GM18517 (cell line): ENCODE results near the gene REEP1.
"Not testable (repeated sequence)": the region's sequence is repeated elsewhere in the genome, so short reads cannot be mapped to it uniquely, and the experiment has no call there.

Experiments
- ATAC-seq: cut with Tn5 transposase; IDR thresholded peaks from one replicate; pipeline ENCODE4 v1.9.1; 2021; ENCODE audit warnings: mild to moderate bottlenecking, moderate library complexity; ENCODE audit not compliant: unreplicated experiment

The REEP1 gene

DNA sequence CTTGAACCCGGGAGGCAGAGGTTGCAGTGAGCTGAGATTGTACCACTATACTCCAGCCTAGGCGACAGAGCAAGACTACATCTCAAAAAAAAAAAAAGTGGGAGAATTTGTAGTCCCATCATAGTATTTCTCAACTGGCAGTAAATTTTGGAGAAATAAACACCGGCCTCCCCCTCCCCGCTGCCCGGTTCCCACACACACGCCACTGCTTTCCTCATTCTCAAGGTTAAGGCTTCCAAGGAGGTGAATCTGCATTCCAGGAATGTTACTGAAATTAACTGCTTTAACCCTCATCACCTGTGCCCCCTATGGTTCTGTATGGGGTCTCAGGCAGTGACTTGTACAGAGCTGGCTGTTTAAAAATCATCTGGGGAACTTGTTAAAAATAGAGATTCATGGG, 88.2 kb downstream of the REEP1 start:
- ATAC-seq, result no peak

DNA sequence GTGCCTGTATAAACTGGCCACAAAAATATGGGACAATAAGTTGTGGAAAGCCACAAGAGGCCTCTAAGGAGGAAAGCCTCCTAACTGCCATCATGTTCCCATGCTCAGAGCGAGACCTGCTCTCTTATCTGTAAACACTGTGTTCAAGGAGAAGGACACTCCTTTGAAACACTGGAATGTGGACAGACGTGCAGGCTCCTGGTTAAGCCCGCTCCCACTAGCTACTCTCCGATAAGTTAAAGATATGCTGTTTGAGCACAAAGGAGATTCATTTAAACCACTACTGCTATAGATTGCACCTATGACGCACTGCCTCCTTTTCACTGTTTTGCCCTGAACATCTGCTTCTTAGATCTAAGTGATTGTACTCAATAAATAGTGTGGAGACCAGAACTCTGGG, 92.2 kb downstream of the REEP1 start:
- ATAC-seq, result not testable (repeated sequence)

DNA sequence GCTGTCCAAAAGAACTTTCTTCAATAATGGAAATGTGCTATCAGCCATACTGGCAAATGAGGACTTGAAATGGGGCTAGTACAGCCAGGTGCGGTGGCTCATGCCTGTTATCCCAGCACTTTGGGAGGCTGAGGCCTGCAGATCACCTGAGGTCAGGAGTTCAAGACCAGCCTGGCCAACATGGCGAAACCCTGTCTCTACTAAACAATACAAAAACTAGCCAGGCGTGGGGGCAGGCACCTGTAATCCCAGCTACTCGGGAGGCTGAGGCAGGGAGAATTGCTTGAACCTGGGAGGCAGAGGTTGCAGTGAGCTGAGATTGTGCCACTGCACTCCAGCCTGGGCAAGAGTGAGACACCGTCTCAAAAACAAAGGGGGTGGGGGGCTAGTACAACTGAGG, 92.6 kb downstream of the REEP1 start:
- not testable (repeated sequence) for ATAC-seq

DNA sequence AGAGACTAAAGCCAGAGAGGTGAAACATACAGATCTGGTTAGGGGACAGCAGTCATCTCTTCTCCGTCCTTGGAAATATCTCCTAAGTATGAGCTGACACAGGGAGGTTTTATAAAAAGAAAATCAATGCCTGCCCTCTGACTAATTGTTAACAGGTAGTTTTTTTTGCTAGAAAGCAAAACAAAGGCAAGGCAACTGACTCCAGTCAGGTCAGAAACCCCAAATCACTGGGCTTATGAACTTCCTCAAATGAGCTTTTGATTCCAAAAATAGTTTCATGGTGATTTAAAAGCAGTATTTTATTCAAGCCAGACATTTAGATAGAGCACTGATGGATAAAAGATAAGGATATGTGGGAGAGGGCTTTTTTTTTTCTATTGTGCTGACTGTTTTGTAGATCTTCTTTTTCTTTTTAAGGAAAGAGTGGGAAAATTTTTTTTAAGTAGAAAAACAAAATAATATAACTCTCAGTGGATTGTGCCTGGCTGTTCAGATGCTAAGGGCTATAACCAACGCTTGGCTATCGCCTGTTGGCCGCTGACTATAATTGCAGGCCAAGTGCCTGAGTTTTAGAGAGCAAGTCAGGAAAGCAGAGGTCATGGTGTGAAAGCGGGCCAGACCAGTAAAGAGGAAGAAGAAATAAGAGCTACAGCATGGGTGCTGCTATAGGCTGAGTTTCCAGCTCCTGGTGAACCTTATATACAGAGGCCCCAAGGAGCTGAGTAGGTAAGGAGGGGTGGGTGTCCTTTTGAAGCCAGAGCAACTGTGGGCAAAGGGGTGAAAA, 93.3 kb downstream of the REEP1 start:
- no peak for ATAC-seq

DNA sequence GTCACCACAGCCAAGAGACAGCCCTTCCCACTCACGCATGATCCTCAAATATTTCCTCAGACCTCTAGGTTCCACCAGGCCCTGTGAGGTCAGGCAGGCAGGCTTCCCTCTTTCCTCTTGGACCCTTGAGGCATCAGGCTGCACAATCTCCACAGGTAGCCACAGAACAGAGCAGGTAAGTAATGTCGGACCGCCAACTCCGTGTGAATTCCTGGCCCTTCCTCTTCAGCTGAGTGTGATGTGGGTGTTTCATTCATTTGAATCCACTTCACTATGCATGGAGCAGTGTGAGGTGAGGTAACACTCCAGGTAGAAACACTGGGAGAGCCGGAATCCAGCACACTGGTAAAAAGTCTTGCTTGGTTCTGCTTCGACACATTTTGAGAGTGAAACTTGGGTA, 94.2 kb downstream of the REEP1 start:
- ATAC-seq, result no peak

DNA sequence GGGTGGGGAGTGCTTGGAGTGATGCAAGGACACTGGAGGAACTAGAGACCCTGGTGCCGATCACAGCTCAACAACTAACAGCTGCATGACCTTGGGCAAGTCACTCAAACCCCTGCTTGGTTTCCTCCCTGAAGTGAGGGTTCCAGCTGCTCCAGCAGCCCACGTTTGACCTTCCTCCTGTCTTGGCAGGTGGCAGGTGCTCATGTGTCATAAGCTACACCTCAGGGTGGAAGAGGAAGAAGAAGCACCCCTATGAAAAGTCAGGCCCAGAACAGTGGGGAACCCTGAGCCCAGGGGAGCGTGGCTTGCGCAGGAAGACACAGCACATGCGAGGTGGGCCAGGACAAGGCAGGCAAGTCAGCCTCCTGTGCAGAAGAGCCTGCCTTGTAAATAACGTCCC, 95.8 kb downstream of the REEP1 start:
- no peak for ATAC-seq

DNA sequence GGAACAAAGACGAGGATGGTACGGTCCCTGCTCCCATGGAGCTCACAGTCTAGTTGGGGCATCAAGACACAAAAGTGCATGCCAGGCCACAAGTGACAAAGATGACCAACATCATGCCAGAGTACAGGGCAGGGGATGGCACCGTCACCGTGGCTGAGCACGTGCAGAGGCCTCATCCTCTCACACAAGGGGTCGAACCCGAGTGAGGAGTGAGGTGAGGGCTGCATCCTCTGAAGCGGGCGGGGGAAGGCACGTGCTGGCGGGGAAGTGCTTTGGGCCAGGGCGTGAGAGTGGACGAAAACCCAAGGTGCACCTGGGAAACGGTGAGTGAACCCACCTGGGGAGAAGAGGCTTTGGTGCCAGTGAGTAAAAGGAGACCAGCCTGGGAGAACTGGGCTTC, 97.2 kb downstream of the REEP1 start:
- no peak for ATAC-seq

DNA sequence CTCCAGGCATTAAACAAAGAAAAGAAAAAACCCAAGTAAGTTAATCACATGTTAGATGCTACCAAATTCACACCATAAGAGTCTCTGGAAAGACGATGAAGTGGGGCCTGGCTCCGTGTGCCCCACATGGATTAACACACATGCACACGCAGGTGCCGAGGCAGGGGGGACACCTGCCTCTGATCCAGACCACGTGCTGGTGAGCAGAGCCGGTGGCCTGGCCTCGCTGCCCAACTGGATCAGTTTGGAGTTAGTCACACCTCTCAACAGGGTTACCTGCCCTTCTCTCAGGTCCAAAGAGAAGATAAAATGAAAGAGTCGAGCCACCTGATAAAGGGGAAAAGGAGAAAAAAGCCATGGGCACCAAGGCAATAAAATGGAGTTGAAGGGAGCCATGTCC, 97.7 kb downstream of the REEP1 start:
- no peak for ATAC-seq

DNA sequence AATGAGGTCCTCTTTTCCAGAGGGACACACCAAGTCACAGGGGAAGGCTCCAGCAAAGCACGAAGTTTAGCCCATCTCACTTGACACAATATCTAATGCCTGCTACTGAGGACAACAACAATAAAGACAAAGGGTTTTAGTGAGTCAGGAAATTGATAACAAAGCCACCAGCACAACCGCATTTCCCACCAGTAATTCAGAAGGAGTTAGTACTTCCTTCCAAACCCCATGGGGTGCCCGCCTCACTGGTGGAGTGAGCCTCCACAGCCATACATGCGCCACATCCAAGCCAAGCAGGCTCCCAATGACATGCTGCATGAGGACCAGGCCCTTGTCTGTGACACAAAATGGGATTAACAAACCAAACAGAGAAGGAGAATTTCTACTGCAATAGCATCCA, 98.1 kb downstream of the REEP1 start:
- ATAC-seq, result no peak

DNA sequence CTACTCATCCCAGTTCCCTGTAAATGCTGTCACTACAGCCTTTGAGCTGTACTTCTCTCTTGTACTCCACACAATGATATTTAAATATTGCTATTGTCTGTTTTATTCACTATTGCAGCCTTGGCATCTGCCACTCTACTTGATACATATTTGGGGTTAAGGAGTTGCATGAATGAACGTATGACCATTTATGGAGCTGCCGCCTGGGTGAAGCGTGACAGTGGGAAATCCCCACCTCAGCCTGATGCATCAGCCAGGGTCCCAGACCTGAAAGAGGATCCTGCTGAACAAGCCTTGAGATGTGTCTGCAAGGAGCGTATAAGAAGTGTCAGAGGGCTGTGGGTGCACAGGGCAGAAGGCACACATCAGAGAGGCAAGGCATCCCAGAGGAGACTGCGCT, 99.1 kb downstream of the REEP1 start:
- ATAC-seq, result peak; percentile 95

DNA sequence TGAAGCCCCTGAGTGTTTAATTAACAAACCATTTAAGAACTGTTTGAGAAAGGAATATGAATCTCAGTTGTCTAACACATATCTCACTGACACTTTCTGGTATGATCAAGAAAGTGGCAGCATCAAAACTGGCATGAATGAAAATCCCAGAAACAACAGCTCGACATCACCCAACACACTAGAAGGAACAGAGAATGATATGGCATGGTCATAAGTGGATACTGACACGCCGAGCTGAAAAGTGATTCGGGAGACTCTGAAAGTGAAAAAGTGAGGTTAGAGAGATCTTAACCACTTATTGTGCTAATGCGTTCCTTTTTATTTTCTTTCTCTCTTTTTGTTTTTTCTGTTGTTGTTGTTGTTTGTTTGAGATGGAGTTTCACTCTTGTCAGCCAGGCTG, 100.3 kb downstream of the REEP1 start:
- no peak for ATAC-seq

DNA sequence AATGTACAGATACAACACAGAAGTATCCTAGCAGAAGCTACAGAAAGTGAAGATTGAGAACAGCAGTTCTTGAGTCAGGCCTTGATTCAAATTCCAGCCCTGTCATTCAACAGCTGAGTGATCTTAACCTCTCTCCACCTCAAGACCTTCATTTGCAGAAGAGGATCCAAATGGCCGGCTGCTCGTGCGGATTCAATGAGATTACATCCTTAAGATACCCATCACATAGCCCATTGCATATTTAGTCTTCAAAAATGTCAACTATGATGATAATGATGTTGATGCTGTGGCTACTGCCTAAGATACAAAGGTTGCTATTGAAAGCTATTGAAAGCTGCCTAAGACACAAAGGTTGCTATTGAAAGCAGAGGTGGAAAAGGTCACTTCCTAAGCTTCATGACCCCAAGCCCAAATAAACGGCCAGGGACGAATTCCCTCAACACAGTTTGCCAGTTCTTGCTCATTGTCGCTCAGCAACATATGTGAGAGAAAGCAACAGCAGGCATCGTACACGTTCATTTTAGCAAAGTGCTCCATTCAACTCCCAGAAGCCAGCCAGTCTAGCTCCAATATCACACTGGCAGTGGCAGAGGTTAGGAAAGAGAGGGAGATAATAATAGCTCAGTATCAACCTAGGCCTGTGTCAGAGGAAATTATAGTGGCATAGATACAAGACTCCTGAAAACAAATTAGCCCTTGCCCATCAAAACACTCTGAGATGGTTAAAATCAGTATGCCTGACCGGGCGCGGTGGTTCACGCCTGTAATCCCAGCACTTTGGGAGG, 102.0 kb downstream of the REEP1 start:
- ATAC-seq, result no peak

DNA sequence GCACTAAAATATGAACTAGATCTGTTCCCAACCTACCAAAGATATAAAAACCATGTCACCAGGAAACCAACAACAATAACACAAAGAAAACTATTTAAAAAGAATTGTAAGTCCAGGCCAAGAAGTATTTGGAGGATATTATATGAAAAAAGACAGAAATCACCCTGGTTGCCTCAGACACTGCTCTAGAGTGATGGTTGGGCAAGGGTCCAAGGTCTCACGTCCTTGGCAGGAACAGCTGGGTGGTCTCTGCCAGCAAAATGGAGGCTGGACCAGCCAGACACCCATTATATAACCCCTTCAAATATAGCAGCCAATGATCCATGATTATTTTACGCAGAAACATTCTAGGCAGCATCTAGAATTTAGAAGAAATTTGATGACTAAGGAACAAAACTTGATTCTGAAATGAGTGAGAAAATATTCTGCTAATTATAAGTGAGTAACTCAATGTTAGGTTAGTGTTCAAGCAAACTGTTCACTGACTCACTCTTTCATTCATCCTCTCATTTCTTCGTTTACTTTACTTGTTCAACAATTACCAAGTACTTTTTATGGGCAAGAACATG, 102.8 kb downstream of the REEP1 start:
- ATAC-seq, result no peak

DNA sequence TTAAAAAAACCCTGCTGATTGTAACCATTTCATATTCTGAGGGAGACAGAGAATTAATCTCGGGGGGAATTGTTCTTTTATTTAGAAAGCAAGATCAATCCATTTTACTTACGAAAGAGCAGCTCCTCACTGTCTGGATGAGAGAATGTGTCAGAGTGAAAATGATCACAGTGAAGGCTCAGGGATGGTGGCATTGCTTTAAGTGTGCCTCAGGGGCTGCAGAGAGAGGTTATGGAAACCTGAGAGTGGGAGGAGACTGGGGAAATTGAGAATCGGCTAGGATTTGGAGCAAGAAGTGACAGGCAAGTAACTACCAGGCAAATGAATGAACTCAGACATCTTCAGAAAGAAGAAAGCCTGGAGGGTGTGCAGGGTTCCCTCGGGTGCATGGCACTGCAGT, 104.0 kb downstream of the REEP1 start:
- no peak for ATAC-seq

DNA sequence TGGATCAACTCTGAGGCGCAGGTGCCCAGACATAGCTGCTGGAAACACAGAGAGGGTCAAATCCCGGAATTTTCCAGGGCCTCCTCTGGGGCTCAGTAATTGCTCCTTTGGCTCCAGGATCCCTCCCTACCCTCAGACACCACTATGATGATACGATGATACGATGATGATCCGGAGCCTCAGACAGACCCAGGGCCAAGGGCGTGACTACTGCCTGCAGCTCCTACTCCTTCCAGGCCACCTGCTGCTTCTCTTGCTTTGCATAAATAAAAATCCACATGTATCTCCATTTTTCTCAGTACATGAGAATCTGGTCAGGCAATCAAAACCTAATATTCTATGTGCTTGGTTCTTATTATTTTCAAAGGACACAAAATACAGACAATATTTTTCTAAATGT, 104.5 kb downstream of the REEP1 start:
- ATAC-seq, result no peak

DNA sequence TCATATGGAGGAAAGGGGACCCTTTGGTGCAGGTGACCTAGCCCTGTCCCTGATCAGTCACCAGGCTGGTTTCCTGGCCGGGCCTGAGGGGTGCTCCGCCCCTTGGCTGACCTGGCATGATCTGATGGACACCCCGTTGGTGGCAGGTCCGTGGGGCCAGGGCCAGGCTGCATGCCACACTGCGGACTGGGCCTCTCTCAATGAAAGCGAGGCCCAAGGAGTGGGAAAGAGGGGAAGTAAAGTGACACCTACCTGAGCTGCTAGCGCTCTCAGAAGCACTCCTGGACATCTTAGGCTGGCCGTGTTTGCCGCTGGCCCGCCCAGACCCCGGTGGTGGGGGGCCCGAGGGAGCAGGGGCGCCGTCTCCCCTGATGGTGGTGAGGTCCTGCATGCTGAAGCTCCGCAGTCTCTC, 105.0 kb downstream of the REEP1 start:
- no peak for ATAC-seq

DNA sequence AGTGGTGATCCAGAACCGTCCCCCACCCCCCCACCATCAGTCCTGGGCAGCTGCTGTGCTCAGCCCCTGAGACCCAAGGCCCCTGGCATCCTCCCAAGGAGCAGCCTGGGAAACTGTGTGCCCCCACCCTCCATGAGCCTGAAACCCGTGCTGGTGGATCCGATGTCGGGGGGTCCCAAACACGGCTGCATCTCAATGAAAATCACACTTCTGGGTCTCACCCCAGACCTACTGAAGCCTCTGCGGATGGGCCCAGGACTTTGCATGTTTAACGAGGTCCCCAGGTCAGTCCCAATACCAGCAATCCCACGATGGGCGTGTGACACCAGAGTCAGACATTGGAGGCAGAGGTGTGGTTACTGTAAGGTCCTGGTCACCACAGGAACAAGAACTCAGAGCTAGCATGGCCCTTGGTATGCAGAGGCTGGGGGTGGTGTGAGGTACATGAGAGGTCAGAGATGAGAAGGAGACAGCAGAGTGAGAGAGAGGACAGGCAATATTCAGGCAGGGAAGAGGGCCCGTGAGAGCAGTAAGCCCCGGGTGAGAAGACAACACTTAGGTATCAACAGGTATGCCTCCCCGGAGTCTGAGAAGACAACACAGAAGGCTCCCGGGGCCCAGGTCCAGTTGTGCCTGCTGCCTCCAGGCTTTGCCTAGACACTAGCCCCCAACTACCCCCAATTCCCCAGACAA, 105.6 kb downstream of the REEP1 start:
- no peak for ATAC-seq

DNA sequence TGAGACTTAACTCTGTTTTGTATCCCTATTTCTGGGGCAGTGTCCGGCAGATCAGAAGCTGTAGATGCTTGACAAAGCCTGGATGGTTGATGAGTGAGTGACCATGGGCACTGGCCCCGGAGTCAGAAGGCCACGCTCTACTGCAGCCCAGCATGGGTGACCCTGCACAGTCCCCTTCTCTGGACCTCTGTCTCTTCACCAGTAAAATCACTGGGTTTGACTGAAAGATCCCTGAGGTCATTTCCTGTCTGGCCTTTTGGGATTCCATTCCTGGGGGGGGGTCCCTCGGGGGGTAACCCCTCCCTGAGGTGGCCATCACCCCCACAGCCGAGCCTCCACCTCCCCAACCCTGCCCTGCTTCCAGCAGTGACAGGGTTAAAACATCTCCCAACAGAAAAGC, 106.5 kb downstream of the REEP1 start:
- no peak for ATAC-seq

DNA sequence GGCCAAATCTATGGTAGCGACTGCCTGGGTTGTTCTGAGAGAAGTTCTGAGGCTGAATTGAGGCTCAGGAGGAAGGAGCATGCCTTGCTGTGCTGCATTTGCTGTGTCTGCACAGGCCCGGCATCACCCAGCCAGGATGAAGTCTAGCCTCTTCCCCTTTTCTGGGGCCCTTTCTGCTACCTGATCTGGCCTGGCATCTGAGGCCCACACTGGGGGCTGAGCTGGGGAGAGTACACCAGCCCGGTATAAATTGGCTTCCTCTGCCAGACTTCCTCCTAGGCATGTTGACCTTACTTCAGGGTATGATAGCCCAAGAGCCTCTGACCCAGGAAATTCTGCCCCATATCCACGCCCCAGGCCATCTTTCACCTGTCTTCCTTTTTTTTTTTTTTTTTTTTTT, 108.2 kb downstream of the REEP1 start:
- ATAC-seq, result no peak

DNA sequence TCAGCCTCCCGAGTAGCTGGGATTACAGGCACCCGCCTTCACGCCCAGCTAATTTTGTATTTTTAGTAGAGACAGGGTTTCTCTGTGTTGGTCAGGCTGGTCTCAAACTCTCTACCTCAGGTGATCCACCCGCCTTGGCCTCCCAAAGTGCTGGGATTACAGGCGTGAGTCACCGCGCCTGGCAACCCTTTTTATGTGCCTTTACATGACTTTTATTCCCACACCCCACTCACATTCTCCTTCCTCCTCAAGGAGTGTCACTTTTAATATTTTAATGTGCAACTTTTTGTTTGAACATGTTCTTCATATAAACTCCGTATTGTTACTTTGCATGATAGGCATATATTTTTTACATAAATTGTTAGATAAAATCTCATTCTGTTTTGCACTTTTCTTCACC, 108.9 kb downstream of the REEP1 start:
- ATAC-seq, result not testable (repeated sequence)

DNA sequence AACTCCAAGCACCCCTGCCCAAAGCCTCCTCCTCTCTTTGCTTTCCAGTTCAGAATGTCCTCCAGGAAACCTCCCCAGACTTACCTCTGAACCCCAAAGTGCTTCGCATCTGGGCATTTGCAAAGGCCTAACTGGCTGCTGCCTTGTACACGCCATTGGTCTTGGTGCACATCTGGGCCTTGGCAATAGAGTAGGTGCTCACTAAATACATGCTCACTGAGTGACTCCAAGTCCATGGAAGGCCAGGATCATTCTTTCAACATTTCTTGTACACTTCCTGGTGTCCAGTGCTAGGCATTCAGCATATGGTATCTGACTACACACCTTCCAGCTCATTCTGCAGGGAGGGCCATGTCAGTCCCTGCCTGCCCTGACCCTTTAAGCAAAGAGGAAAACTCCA, 109.7 kb downstream of the REEP1 start:
- no peak for ATAC-seq
